GM21737 (cell line): ENCODE results near the gene GRIN2D.

Source experiments
- ATAC-seq: cut with Tn5 transposase; IDR thresholded peaks from one replicate; pipeline ENCODE4 v1.9.1; 2021; ENCODE audit warnings: mild to moderate bottlenecking, moderate library complexity; ENCODE audit not compliant: unreplicated experiment

GRIN2D gene

DNA sequence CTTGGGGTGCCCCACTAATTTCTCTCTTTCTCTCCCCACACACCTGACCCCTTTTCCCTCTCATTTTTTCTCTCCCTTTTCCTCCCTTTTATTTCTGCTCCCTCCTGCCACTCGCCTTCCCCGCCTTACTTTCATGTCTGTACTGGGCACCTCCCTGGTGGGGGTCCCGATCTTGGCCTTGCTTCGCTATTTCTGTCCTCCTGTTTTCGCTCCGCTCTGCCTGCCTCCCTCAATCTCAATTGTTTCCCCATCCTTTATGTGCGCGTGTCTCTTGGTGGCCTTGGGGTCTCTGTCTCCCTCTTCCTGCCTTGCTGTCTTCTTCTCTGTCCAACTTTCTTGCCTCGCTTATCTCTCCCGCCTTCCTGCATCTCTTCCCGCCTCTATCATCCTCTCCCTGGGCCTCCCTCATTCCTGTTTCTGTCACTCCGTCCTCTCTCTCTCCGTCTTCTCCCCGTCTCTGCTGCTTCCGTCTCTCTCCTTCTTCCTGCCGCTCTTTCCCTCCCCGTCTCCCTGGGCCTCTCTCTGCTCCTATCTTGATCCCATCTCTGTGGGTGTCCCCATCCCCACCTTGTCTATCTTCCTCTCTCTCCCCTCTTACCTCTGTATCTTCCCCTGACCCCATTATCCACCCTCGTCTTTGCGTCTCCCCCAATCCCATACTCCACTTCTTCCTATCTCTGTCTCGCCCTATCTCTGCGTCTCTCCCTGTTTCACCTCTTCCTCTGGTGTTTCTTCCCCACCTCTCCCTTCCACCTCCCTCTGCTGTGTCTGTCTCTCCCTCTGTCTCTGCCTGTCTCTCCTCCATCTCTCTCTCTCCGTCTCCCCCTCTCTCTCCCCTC lies 4.0 kb downstream of the GRIN2D start:
- no peak for ATAC-seq

DNA sequence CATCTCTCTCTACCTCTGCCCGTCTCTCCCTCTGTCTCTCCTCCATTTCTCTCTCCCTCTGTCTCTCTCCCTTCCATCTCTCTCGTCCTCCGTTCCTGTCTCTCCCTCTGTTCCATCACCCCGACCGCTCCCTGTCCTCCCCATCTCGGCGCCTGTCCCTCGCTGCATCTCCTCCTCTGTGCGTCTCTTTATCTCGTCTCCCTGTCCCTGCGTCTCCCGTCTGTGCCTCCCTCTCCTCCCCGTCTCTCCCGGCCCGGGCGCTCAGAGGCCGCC lies 4.6 kb downstream of the GRIN2D start:
- ATAC-seq = no peak

DNA sequence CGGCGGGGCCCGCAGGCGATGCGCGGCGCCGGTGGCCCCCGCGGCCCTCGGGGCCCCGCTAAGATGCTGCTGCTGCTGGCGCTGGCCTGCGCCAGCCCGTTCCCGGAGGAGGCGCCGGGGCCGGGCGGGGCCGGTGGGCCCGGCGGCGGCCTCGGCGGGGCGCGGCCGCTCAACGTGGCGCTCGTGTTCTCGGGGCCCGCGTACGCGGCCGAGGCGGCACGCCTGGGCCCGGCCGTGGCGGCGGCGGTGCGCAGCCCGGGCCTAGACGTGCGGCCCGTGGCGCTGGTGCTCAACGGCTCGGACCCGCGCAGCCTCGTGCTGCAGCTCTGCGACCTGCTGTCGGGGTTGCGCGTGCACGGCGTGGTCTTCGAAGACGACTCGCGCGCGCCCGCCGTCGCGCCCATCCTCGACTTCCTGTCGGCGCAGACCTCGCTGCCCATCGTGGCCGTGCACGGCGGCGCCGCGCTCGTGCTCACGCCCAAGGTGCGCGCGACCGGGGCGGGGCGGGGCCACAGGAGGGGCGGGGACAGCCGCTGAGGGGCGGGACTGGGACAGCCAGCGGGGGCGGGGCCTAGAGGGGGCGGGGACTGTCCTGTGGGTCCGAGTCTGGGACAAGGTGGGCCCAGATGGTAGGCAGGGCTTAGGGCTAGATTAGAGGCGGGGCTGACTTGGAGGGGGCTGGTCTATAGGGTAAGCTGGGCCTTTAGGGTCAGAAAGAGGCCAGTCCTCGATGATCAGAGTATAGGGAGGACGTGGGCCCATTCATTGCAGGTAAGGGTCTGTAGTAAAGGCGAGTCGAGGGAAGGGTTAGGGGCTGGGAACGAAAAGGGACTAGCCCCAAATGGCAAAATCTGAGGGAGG lies 5.1 kb downstream of the GRIN2D start:
- ATAC-seq = peak; percentile 57

DNA sequence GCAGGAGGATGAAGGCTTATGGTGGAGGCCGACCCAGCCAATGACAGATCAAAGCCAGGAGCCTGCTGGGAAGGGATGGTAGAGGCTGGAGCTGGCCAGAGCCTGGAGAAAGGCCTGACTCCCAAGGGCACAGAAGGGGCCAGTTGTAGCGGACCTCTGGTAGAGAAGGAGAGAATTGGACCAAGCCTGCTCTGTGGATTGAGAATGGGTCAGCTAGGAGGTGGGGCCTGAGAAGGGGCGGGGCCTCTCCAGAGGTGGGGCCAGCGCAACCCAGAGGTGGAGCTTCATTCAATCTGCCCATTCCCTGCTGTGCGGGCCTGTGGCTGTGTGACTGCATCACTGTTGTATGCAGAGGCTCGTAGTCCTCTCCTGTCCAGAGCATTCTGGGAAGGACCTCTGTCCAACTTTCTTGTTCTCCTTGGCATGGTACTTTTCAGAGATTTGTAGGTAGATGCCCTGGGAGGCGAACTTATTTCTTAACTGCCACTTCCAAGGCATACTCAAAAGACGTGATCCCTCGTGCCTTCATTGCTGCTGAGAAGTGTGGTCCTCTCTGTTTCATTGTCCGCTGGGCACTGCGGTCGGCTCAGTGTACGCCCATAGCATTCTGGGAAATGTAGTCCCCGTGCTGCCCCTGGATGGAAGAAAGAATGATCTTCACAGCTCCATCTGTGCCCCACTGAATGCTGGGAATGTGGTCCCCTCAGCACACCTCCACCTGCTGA lies 6.7 kb downstream of the GRIN2D start:
- no peak for ATAC-seq

DNA sequence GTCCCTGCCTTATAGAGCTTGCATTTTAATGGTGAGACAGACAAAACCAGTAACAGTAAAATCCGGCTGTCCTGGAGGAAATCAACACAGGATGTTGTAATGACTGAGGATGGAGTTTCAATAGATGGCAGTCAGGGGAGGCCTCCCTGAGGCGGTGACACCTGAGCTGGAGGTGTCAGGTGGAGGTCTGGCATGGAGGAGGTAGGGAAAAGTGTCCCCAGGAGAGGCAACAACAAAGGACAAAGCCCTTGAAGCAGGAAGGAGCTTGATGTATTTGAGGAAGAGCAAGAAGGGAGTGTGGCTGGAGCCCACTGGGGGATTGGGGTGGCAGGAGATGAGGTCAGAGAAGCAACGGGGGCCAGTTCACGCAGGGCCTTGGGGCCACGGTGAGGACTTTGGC lies 7.8 kb downstream of the GRIN2D start:
- ATAC-seq = no peak

DNA sequence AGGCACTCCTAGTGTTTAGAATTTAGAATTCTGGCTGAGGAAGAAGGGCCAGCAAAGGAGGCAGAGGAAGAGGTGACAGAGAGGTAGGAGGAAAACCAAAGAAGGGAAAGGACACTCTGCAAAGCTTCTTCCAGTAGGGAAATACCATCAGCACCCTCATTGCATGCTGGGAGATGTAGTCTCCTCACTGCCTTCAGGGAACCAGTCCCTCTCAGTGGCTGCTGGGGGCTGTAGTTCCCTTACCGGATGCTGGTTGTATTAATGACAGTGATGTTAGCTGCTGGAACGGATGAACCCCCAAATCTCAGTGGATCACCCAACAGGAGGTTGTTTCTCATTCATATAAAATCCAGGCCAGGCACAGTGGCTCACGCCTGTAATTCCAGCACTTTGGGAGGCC lies 10.1 kb downstream of the GRIN2D start:
- ATAC-seq = no peak

DNA sequence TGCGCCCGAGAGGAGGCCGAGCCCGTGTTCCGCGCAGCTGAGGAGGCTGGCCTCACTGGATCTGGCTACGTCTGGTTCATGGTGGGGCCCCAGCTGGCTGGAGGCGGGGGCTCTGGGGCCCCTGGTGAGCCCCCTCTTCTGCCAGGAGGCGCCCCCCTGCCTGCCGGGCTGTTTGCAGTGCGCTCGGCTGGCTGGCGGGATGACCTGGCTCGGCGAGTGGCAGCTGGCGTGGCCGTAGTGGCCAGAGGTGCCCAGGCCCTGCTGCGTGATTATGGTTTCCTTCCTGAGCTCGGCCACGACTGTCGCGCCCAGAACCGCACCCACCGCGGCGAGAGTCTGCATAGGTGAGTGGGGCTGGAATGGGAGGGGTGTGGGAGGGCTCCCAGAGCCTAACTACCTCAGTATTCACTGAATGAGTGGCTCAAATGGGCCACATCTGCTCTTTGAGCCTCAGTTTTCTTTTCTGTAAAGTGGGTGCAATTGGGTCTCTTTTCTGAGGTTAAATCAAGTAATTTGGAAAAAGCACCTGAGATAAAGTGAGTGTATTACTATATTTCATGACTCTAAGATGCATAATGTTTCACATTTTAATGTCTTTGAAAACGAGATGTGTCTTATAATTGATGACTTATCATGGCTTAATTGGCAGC lies 11.7 kb downstream of the GRIN2D start:
- ATAC-seq = no peak

DNA sequence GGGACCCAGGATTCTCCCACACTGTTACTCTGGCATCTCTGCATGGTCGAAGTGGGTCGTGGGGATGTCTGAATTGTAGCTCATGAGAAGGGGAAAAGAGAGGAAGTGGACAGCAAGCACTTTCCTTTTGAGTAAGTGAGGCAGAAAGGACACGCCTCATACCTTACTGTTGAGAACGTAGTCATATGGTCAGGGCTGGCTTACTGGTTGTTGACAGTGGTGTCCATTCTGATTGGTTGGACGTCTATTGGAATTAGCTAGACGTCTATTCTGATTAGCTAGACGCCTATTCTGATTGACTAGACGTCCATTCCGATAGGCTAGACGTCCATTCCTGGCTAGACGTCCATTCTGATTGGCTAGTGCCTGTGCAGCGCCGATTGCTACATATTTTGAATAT lies 12.4 kb downstream of the GRIN2D start:
- ATAC-seq = no peak

DNA sequence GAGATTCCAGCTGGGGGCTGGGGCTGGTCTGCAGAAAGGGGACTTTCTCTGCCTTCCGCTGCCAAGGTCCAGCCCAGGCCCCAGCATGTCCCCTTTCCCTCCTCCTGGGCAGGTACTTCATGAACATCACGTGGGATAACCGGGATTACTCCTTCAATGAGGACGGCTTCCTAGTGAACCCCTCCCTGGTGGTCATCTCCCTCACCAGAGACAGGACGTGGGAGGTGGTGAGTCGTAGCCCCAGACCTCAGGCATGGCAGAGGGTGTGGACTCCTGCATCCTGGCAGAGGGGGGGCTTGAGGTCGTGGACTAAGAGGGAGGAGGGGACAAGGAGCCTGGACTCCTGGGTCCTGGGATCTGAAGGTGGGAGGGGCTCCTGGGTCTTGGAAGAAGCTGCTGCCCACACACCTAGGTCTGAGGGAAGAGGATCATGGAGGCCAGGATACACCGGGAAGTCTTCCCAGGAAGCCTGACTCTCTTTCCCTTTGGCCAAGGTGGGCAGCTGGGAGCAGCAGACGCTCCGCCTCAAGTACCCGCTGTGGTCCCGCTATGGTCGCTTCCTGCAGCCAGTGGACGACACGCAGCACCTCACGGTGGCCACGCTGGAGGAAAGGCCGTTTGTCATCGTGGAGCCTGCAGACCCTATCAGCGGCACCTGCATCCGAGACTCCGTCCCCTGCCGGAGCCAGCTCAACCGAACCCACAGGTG lies 20.6 kb downstream of the GRIN2D start:
- ATAC-seq = no peak

DNA sequence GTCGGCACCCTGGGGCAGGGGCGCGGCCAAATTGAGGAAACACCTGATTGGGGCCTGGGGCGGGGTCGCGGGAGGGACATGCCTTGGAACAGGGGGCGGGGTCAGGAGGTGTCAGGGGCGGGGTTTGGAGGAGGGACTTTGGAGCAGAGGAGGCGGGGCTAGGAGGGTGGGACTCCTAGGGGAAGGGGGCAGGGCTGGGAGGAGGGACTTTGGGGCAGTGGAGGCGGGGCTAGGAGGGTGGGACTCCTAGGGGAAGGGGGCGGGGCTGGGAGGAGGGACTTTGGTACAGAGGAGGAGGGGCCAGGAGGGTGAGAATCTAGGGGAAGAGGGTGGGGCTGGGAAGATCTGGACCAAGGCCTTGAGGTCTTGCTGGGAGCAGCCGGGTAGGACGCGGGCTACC lies 21.9 kb downstream of the GRIN2D start:
- ATAC-seq = no peak

DNA sequence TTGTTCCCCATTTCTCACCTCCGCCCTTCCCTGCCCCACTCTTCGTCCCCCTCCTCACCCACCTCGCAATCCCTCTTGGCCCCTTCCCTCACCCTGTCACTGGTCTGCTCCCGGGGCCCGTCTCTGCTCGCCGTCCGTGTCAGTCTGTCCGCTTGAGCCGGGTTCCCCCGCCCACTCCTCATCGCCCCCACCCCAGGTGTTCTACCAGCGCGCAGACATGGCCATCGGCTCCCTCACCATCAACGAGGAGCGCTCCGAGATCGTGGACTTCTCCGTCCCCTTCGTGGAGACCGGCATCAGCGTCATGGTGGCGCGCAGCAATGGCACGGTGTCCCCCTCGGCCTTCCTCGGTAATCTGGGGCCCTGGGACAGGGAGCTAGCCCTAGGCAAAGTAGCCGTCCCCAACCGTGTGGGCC lies 22.3 kb downstream of the GRIN2D start:
- ATAC-seq = no peak

DNA sequence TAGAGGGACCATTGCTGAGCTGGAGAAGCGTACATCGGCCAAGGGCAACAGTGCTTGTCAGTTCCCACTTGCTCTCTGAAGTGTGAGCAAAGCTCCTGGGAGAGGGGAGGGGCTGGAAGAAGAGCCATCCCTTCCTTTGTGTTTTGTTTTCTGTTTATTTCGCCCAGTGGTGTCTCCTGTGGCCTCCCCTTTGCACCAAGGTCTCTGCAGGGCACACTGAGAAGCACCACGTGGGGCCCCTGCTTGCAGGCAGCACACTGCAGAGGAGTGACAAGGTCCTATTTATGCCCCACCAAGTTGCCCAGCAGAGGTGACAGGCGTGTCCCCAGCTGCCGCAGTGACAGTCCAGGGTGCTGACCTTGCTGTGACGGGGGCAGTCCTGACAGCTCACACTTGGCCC lies 24.0 kb downstream of the GRIN2D start:
- no peak for ATAC-seq

DNA sequence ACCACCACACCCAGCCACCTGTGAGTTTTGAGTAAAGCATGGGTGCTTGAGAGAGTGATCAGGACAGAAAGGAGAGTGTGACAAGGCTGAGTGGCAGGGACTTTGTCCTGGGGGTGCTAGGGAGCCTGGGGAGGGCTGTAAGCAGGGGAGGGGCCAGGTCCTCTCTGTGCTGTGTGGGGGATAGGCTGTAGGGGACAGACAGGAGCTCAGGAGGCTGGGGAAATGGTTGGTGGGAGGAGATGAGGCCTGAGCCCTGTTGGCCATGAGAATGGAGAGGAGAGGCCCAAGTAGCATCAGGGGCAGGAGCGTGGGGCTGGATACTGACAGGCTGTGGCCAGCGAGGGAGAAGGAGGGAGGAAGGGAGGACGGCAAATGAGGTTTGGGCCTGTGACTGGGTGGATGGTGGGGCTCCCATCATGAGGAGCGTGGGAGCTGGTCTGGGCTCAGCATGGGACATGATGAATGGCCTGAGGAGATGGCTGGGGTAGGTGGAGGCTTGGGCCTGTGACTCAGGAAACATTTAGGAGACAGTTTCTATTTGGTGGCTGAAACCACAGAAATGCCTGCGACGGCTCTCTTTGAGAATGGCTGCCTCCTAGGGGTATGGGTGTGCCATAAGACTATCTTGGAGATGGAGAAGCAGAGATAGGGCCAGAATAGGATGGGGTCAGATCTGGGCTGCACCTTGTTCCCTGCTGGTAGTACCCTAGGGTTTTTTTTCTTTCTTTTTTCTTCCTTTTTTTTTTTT lies 25.0 kb downstream of the GRIN2D start:
- no peak for ATAC-seq

DNA sequence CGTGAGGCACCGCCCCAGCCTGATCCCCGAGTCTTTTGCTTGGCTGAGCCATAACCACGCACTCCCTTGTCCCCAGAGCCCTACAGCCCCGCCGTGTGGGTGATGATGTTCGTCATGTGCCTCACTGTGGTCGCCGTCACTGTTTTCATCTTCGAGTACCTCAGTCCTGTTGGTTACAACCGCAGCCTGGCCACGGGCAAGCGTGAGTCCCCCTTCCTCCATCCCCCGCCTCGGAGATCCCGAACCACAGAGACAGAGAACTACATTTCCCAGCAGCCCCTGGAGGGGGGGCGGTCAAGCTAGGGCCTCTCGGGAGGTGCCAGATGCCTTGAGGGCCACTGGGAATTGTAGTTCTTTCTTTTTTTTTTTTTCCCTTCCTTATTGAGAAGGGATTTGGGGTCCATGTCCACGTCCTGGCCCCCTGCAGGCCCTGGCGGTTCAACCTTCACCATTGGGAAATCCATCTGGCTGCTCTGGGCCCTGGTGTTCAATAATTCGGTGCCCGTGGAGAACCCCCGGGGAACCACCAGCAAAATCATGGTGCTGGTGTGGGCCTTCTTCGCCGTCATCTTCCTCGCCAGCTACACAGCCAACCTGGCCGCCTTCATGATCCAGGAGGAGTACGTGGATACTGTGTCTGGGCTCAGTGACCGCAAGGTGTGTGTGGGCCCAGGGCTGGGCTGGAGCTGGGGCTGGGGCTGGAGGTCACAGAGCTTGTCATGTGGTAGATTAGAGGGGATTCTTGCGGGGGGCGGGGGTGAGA lies 25.9 kb downstream of the GRIN2D start:
- no peak for ATAC-seq

DNA sequence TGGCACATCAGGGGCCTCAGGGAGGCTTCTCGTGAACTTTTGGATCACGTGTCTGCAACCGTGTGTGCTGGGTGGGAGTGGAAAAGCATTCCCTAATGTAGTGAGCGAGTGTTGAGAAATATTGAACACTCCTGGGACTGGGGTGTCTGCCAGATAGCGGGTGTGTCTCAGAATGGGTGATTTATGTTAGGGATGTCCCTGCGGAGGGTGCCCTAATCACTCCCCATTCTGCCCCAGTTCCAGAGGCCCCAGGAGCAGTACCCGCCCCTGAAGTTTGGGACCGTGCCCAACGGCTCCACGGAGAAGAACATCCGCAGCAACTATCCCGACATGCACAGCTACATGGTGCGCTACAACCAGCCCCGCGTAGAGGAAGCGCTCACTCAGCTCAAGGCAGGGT lies 28.1 kb downstream of the GRIN2D start:
- no peak for ATAC-seq

DNA sequence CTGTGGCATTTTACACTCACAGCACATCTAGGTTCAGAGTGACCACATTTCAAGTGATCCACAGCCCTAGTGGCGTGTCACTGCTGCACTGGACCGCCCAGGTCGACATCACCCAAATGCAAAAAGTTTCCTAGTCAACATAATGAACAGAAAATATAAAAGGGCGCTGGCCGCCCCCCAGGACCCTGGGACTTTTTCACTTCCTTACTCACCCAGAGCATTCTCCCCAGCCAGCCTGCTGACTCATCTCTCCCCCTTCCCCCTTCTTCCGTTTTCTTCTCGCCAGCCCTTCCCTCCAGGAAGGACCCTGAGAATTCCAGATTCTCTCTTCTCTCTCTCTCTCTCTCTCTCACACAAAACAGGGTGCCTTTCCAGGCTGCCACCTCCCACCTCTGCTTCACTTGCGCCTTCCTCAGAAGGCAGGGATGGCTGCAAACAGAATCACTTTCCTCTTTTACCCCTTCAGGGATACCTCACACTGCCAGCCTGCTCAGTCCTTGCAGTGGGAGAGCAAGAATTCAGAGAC lies 31.3 kb downstream of the GRIN2D start:
- no peak for ATAC-seq

DNA sequence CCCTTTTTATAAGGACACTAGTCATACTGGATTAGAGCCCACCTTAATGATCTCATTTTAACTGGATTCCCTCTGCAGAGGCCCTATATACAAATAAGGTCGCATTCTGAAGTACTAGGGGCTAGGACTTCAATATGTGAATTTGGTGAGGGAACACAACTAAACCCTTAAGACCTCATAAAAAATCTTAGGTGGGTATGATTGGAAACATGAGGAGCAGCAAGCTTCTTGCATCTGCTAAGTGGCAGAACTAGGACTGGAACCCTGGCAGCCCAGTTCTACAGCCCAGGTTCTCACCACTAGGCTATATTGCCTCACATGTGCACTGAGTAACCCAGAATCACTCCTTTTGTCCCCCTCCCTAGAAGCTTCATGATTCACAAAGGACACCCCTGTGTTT lies 35.2 kb downstream of the GRIN2D start:
- no peak for ATAC-seq

DNA sequence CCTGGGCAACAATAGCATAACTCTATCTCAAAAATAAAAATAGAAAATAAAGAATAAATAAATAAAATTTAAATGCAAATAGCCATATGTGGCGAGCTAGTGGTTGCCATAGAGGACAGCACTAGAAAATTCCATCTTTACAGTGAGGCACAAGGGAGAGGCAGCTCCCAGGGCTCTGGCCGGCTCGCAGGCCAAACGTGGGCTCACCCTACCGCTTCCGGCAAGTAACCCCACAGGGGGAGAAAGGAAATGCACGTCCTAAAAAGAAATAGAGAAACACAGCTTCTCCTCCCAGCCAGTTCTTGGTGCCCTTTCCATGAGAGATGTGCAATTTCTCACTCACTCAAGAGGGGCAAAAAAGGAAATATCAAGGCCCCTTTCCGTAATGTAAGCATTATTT lies 39.9 kb downstream of the GRIN2D start:
- no peak for ATAC-seq

DNA sequence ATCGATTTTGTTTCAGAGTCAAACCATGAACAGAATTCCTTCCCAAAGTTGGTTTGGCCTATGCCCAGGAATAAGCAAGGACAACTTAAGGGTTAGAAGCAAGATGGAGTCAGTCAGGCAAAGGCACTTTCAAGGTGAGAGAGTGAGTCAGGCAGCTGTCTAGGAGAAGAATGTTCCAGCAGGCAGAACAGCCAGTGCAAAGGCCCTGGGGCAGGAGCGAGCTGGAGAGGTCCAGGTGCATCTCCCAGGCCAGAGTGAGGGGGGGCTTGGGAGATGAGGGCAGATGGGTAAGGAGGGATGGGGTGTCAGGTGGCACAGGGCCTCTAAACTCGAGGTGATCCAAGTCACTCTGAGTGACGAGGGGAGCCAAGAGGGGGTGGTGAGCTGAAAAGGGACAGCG lies 43.1 kb downstream of the GRIN2D start:
- ATAC-seq = no peak
